K562 (cell line): Measurements from ENCODE around the gene BACH1. TPM values are rescaled to one million over a fixed set of nuclear protein-coding genes. Genes with fewer than 3 reads are reported as not detected.

Experiments used
- ARID1B ChIP-seq: fragments of 450-650 bp; IDR thresholded peaks from 2 replicates; pipeline ENCODE4 v1.6.1; 2016; ENCODE audit warnings: antibody characterized with exemption, mild to moderate bottlenecking, inconsistent platforms
- ATF7 ChIP-seq: fragments of 450-650 bp; IDR thresholded peaks from 2 replicates; pipeline ENCODE4 v1.7.1; 2014; ENCODE audit warnings: mild to moderate bottlenecking, moderate library complexity
- BRF1 ChIP-seq: IDR thresholded peaks from 3 replicates; pipeline ENCODE4 v1.6.1; 2011; ENCODE audit warnings: borderline replicate concordance, mild to moderate bottlenecking; ENCODE audit not compliant: insufficient read length; ENCODE audit errors: extremely low read depth
- DIDO1 ChIP-seq: fragments of 450-650 bp; IDR thresholded peaks from 2 replicates; pipeline ENCODE4 v1.6.1; 2016; ENCODE audit warnings: low read depth, missing biosample characterization, missing genetic modification characterization
- ETV6 ChIP-seq, 3 experiments: fragments of 150-350 bp in 1 of 3; sonication (generic) in 1 of 3; formaldehyde crosslinking in 1 of 3; IDR thresholded peaks; 2 replicates each; pipeline versions ENCODE4 v1.6.1 to v1.8.0; 2014 to 2022; ENCODE audit warnings: borderline replicate concordance in 2 of 3, low read depth in 2 of 3, antibody characterized with exemption in 1 of 3, low read length in 1 of 3, mild to moderate bottlenecking in 1 of 3, missing genetic modification reagents in 1 of 3
- GTF2E2 ChIP-seq: fragments of 200-800 bp; sonication (Bioruptor generic); IDR thresholded peaks from 2 replicates; pipeline ENCODE4 v1.6.1; 2016; ENCODE audit warnings: missing genetic modification characterization, missing compliant biosample characterization
- HNRNPUL1 ChIP-seq: fragments of 200-400 bp; formaldehyde crosslinking; IDR thresholded peaks from 2 replicates; pipeline ENCODE4 v1.6.1; 2017; ENCODE audit warnings: low read length
- HSF4 ChIP-seq: fragments of 250-450 bp; sonication (Bioruptor Pico); IDR thresholded peaks from 2 replicates; pipeline ENCODE4 v2.1.2; 2022; ENCODE audit warnings: mild to moderate bottlenecking, moderate library complexity, borderline replicate concordance
- KDM1A ChIP-seq, 2 experiments: fragments of 450-650 bp; IDR thresholded peaks; 2 replicates each; pipeline ENCODE4 v1.6.1; 2016; ENCODE audit warnings: mild to moderate bottlenecking in 2 of 2
- KHSRP ChIP-seq: fragments of 450-650 bp; IDR thresholded peaks from 2 replicates; pipeline ENCODE4 v1.6.1; 2017
- MED1 ChIP-seq: sonication (generic); formaldehyde crosslinking; IDR thresholded peaks from 2 replicates; pipeline ENCODE4 v1.8.1; 2023; ENCODE audit warnings: missing genetic modification reagents, borderline replicate concordance
- NBN ChIP-seq: fragments of 450-650 bp; IDR thresholded peaks from 2 replicates; pipeline ENCODE4 v1.6.1; 2016; ENCODE audit warnings: low read depth, mild to moderate bottlenecking
- NCOA6 ChIP-seq: fragments of 450-650 bp; IDR thresholded peaks from 2 replicates; pipeline ENCODE4 v1.6.1; 2017; ENCODE audit warnings: mild to moderate bottlenecking
- NFATC3 ChIP-seq: fragments of 450-650 bp; IDR thresholded peaks from 2 replicates; pipeline ENCODE4 v1.6.1; 2017; ENCODE audit warnings: mild to moderate bottlenecking
- NFE2L1 ChIP-seq: fragments of 450-650 bp; IDR thresholded peaks from 2 replicates; pipeline ENCODE4 v1.6.1; 2016; ENCODE audit warnings: missing genetic modification characterization, low read depth, mild to moderate bottlenecking, missing compliant biosample characterization, moderate library complexity, borderline replicate concordance
- PCBP1 ChIP-seq: fragments of 200-400 bp; formaldehyde crosslinking; IDR thresholded peaks from 2 replicates; pipeline ENCODE4 v1.6.1; 2018; ENCODE audit warnings: mild to moderate bottlenecking, low read depth, low read length; ENCODE audit not compliant: poor library complexity, severe bottlenecking
- POLR2H ChIP-seq: IDR thresholded peaks from 2 replicates; pipeline ENCODE4 v1.6.1; 2016; ENCODE audit warnings: missing genetic modification characterization, low read depth, mild to moderate bottlenecking, control low read depth, missing compliant biosample characterization, moderate library complexity
- TAL1 ChIP-seq: fragments of 450-650 bp; IDR thresholded peaks from 2 replicates; pipeline ENCODE4 v1.6.1; 2016; ENCODE audit warnings: mild to moderate bottlenecking
- TEAD2 ChIP-seq: fragments of 450-650 bp; IDR thresholded peaks from 2 replicates; pipeline ENCODE4 v1.6.1; 2016; ENCODE audit warnings: missing genetic modification characterization, control low read depth, missing compliant biosample characterization
- TEAD4 ChIP-seq, 2 experiments: sonication (generic) in 1 of 2; formaldehyde crosslinking in 1 of 2; IDR thresholded peaks; 2 replicates each; pipeline versions ENCODE4 v1.6.1 to v1.8.0; 2012 to 2022; ENCODE audit warnings: borderline replicate concordance in 1 of 2, inconsistent platforms in 1 of 2, low read length in 1 of 2, mild to moderate bottlenecking in 1 of 2, missing genetic modification reagents in 1 of 2
- ZKSCAN3 ChIP-seq: fragments of 250-450 bp; sonication (Bioruptor Pico); IDR thresholded peaks from 2 replicates; pipeline ENCODE4 v1.4.0; 2020
- ZNF121 ChIP-seq: sonication (generic); formaldehyde crosslinking; conservative IDR thresholded peaks from 2 replicates; pipeline ENCODE4 v1.8.0; 2022; ENCODE audit warnings: missing genetic modification reagents
- ZNF507 ChIP-seq: conservative IDR thresholded peaks from 2 replicates; pipeline ENCODE4 v1.6.1; 2017; ENCODE audit warnings: missing genetic modification characterization, missing compliant biosample characterization
- polyA plus RNA-seq, 8 experiments: library from polyadenylated mRNA; depleted of rRNA in 4 of 8; stranded (reverse) in 5 of 8; unstranded in 3 of 8; fragments of >200 nt; fragmentation: Nextera tagmentation in 2 of 8; fragmentation: Illumina TruSeq in 1 of 8; extraction: Ambion mirVana in 2 of 8; extraction: Trizol in 1 of 8; gene quantifications; 2 replicates each; pipeline versions ENCODE4 v1.2.1 to v1.2.3, GENCODE V29; 2011 to 2014; ENCODE audit warnings: inconsistent platforms in 1 of 8, missing spikeins in 1 of 8
- total RNA-seq, 7 experiments: library from RNA; depleted of rRNA in 6 of 7; stranded (reverse); fragments of >200 nt in 6 of 7; fragmentation: Illumina TruSeq in 2 of 7; extraction: Trizol in 2 of 7; gene quantifications; 2 replicates each; pipeline versions ENCODE4 v1.2.1 to v1.2.3, GENCODE V29; 2011 to 2021; ENCODE audit warnings: low replicate concordance in 1 of 7
- TF ChIP-seq, protein P1 (sequence below): sonication (generic); formaldehyde crosslinking; IDR thresholded peaks from 2 replicates; pipeline ENCODE4 v1.8.1; 2023; ENCODE audit warnings: mild to moderate bottlenecking, missing genetic modification reagents
- TF ChIP-seq, protein P2 (sequence below): fragments of 450-650 bp; formaldehyde crosslinking; IDR thresholded peaks from 2 replicates; pipeline ENCODE4 v1.4.0; 2022; ENCODE audit warnings: missing genetic modification characterization
- TF ChIP-seq, protein P3 (sequence below): fragments of 450-650 bp; formaldehyde crosslinking; IDR thresholded peaks from 2 replicates; pipeline ENCODE4 v1.4.0; 2020; ENCODE audit warnings: mild to moderate bottlenecking, moderate library complexity

Gene BACH1
- total and polyA plus RNA-seq, 9 of the 15 experiments (the other 6 are each of a cell fraction or from before 2014, with no cell fraction given): 10.6 to 58.5 (median 28.6) TPM

DNA sequence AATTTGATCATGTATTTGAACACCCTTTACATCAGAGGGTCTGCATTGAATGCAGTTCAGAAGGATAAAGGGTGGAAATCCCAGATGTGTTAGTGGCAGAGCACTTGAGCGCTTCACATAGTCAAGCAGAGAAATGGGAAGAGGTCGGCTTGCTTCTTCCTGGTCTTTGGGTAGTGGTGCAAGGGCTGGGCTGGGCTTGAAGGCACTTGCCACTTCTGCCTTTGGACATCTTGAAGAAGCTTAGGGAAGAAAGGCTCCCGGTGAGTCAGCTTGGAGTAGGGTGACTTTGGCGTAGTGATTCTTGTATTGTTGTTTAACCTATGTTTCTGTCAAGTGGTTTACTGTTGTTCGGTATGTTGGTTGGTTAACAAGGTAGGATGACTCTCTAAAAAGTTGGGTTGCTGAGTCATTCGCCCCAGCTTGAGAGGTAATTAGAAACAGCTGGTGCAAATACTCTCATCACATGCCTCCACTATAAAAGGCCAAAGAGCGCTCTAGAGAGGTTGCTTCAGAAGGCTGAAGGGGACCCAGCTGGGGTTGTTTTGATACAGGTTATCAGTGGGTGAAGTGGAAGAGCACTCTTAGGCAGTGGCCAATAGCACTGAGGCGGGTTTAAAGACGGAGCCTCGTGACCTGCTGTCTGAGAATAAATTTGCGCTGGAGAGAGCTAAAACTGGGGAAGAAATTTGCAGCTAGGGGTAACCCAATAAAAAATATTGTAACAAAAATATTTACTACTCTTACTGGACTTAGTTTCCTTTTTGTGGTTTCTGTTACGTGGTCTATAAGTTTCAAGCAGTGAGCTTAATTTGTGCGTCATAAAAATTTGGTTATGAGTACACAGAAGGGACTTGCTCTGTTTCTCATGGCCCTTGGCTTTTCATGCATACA, 1.4 kb downstream of the BACH1 start (continued):
- peak; percentile 69 for TF ChIP-seq TEAD4 (IDR thresholded peaks at IDR 0.05; ENCODE audit: low read length)
- no peak for TF ChIP-seq TEAD4 (CRISPR knock-in tag; IDR thresholded peaks at IDR 0.05; ENCODE audit: borderline replicate concordance)
- TF ChIP-seq MED1 (CRISPR knock-in tag): no peak
- TF ChIP-seq PCBP1: no peak
- peak; percentile 78 for TF ChIP-seq ATF7
- TF ChIP-seq POLR2H (tag): peak; percentile 53; the same call in 1 of the 2 replicates
- peak; percentile 36; the same call in 1 of the 2 replicates for TF ChIP-seq TAL1
- TF ChIP-seq KDM1A (IDR thresholded peaks at IDR 0.05): peak; percentile 59; a peak in 3 of 4 replicates
- peak; percentile 81 for TF ChIP-seq ARID1B
- TF ChIP-seq ZKSCAN3 (CRISPR knock-in tag): no peak
- TF ChIP-seq DIDO1 (tag): no peak
- no peak for TF ChIP-seq HNRNPUL1
- TF ChIP-seq TEAD2 (tag): no peak
- no peak; the same call in 1 of the 2 replicates for TF ChIP-seq GTF2E2 (tag)
- no peak for TF ChIP-seq ZNF121 (CRISPR knock-in tag)
- no peak for TF ChIP-seq ZNF507 (tag)
- no peak for TF ChIP-seq NFATC3
- TF ChIP-seq, protein P1, sequence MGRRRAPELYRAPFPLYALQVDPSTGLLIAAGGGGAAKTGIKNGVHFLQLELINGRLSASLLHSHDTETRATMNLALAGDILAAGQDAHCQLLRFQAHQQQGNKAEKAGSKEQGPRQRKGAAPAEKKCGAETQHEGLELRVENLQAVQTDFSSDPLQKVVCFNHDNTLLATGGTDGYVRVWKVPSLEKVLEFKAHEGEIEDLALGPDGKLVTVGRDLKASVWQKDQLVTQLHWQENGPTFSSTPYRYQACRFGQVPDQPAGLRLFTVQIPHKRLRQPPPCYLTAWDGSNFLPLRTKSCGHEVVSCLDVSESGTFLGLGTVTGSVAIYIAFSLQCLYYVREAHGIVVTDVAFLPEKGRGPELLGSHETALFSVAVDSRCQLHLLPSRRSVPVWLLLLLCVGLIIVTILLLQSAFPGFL: no peak
- no peak for TF ChIP-seq KHSRP
- TF ChIP-seq HSF4 (CRISPR knock-in tag): no peak
- TF ChIP-seq, protein P2, sequence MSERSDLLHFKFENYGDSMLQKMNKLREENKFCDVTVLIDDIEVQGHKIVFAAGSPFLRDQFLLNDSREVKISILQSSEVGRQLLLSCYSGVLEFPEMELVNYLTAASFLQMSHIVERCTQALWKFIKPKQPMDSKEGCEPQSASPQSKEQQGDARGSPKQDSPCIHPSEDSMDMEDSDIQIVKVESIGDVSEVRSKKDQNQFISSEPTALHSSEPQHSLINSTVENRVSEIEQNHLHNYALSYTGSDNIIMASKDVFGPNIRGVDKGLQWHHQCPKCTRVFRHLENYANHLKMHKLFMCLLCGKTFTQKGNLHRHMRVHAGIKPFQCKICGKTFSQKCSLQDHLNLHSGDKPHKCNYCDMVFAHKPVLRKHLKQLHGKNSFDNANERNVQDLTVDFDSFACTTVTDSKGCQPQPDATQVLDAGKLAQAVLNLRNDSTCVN (CRISPR knock-in tag): no peak
- peak; percentile 76 for TF ChIP-seq NBN
- TF ChIP-seq NCOA6: no peak
- TF ChIP-seq, protein P3, sequence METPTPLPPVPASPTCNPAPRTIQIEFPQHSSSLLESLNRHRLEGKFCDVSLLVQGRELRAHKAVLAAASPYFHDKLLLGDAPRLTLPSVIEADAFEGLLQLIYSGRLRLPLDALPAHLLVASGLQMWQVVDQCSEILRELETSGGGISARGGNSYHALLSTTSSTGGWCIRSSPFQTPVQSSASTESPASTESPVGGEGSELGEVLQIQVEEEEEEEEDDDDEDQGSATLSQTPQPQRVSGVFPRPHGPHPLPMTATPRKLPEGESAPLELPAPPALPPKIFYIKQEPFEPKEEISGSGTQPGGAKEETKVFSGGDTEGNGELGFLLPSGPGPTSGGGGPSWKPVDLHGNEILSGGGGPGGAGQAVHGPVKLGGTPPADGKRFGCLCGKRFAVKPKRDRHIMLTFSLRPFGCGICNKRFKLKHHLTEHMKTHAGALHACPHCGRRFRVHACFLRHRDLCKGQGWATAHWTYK (CRISPR knock-in tag): no peak
- no peak for TF ChIP-seq BRF1
- peak; percentile 78; the same call in 1 of the 2 replicates for TF ChIP-seq NFE2L1
- TF ChIP-seq ETV6 (IDR thresholded peaks at IDR 0.05; ENCODE audit: borderline replicate concordance in 1 of 2, low read depth in 2 of 2, low read length in 1 of 2): no peak
- TF ChIP-seq ETV6 (CRISPR knock-in tag; IDR thresholded peaks at IDR 0.05; ENCODE audit: borderline replicate concordance): no peak
